ENCODE results near the gene DNAH11. TPM values are rescaled to one million over a fixed set of nuclear protein-coding genes. Genes with fewer than 3 reads are reported as not detected.

The DNAH11 gene
- total RNA-seq, 1 donor from 2014 or later = 0.13 TPM

DNA sequence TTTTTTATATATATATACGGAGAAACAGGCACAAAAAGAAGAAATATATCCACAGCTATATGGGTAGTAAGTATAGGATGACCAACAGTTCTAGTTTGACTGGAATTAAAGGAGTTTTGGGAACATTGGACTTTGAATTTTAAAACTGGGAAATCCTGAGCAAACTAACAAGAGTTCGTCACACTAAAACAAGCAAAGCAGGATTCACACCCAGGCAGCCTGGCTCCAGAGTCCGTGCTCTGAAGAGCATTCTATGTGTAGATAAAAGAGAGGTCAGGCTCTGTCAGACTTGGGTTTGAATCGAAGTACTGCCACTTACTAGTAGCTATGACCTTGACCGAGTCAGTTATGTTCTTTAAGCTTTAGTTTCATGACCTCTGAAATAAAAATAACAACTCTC, 191.0 kb downstream of the DNAH11 start:
- H3K4me1 Mint-ChIP-seq = no peaks in the 10 kb centered on the region

DNA sequence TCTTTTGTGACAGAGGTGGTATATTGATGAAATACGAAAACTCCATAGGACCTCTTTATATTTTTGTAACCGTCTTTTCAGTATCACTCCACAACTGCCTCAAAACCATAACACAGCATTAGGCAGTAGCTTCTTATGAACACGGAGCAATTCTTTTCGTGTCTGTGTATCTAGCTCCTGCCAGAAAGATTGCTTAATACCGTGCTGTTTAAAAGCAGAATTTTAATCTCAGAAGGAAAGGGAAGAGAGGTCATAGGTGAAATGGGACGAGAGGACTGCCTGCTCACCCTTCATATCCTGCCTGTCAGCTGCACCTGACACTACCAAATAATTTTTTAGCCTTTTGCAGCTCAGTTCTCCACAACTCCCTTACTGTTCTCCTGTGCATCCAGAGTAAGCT, 200.7 kb downstream of the DNAH11 start:
- Mint-ChIP-seq H3K4me3 (no peak overlapping the region), H3K4me1 (peaks cover 14% of the 10 kb centered on the region), H3K27me3 (ENCODE audit: insufficient read depth, low read depth) (peaks cover 2% of the 10 kb centered on the region), H3K9me3 (no peaks in the 10 kb centered on the region), H3K27ac (no peak overlapping the region), H3K36me3 (no peaks in the 10 kb centered on the region)
- TF ChIP-seq EZH2phosphoT487 (IDR thresholded peaks at IDR 0.05) = no peak
- TF ChIP-seq EZH2 (IDR thresholded peaks at IDR 0.05) = no peak
- TF ChIP-seq, protein P1, sequence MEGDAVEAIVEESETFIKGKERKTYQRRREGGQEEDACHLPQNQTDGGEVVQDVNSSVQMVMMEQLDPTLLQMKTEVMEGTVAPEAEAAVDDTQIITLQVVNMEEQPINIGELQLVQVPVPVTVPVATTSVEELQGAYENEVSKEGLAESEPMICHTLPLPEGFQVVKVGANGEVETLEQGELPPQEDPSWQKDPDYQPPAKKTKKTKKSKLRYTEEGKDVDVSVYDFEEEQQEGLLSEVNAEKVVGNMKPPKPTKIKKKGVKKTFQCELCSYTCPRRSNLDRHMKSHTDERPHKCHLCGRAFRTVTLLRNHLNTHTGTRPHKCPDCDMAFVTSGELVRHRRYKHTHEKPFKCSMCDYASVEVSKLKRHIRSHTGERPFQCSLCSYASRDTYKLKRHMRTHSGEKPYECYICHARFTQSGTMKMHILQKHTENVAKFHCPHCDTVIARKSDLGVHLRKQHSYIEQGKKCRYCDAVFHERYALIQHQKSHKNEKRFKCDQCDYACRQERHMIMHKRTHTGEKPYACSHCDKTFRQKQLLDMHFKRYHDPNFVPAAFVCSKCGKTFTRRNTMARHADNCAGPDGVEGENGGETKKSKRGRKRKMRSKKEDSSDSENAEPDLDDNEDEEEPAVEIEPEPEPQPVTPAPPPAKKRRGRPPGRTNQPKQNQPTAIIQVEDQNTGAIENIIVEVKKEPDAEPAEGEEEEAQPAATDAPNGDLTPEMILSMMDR (IDR thresholded peaks at IDR 0.05) = no peak
- no peak overlapping the region for H3K27ac ChIP-seq
- H3K36me3 ChIP-seq = no peaks in the 10 kb centered on the region
- no peaks in the 10 kb centered on the region for H4K20me1 ChIP-seq (ENCODE audit: low read depth)
- DNase-seq (ENCODE audit: low spot score) = no peak
- H3K4me2 ChIP-seq = no peak overlapping the region
- no peak overlapping the region for H3K4me3 ChIP-seq
- H2AFZ ChIP-seq (replicated peaks) = no peak overlapping the region
- H3F3A ChIP-seq (ENCODE audit: low read depth) = no peaks in the 10 kb centered on the region
- H3K79me2 ChIP-seq (ENCODE audit: low read depth) = no peaks in the 10 kb centered on the region
- H3K9ac ChIP-seq = no peak overlapping the region
- no peaks in the 10 kb centered on the region for H3K9me3 ChIP-seq (ENCODE audit: low read depth)
- H3K27me3 ChIP-seq = no peaks in the 10 kb centered on the region
- H3K4me1 ChIP-seq = no peaks in the 10 kb centered on the region

More for the DNA sequence above, 191.0 kb downstream of the DNAH11 start:
- no peak overlapping the region for H3K27ac Mint-ChIP-seq
- Histone ChIP-seq H2AFZ (replicated peaks) (no peak overlapping the region), H3K36me3 (no peaks in the 10 kb centered on the region), H3K27me3 (no peaks in the 10 kb centered on the region), H3K9ac (no peak overlapping the region), H3K4me1 (no peaks in the 10 kb centered on the region), H4K20me1 (ENCODE audit: low read depth) (no peaks in the 10 kb centered on the region), H3K9me3 (ENCODE audit: low read depth) (no peaks in the 10 kb centered on the region), H3F3A (ENCODE audit: low read depth) (no peaks in the 10 kb centered on the region), H3K27ac (no peak overlapping the region), H3K79me2 (ENCODE audit: low read depth) (no peaks in the 10 kb centered on the region), H3K4me2 (no peak overlapping the region), H3K4me3 (no peak overlapping the region)
- TF ChIP-seq EZH2 (IDR thresholded peaks at IDR 0.05) (no peak), EZH2phosphoT487 (IDR thresholded peaks at IDR 0.05) (no peak)
- TF ChIP-seq, protein P1 (IDR thresholded peaks at IDR 0.05) = no peak
- peaks cover 3% of the 10 kb centered on the region for H3K9me3 Mint-ChIP-seq
- no peak overlapping the region for H3K4me3 Mint-ChIP-seq
- no peak for DNase-seq (ENCODE audit: low spot score)
- H3K27me3 Mint-ChIP-seq (ENCODE audit: insufficient read depth, low read depth) = peaks cover 2% of the 10 kb centered on the region
- no peaks in the 10 kb centered on the region for H3K36me3 Mint-ChIP-seq

DNA sequence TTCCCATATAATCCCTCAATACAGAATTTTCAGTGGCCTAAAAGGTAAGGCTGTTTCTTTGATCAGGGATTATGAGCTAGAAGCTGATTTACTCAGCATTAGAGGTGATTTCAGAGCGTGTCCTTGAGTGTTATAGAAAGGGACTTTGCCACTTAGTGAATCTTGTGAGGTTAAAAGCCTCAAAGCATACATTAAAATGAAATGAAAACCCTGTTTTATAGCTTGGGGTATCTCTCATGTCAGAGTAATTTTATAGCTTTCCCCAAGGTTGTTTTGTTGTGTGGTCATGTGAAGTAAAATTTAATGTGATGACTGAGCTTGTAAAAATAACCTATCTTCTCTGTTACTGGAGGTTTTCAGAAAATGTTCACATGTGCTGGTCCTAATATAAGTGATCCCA, 204.1 kb downstream of the DNAH11 start:
- no peak for DNase-seq (ENCODE audit: low spot score)
- H3K79me2 ChIP-seq (ENCODE audit: low read depth) = no peaks in the 10 kb centered on the region
- no peaks in the 10 kb centered on the region for H3K36me3 Mint-ChIP-seq
- H3F3A ChIP-seq (ENCODE audit: low read depth) = no peaks in the 10 kb centered on the region
- H3K4me1 Mint-ChIP-seq = peaks cover 21% of the 10 kb centered on the region
- no peaks in the 10 kb centered on the region for H3K9me3 ChIP-seq (ENCODE audit: low read depth)
- no peak overlapping the region for H3K4me2 ChIP-seq
- peaks cover 4% of the 10 kb centered on the region for H3K27me3 Mint-ChIP-seq (ENCODE audit: insufficient read depth, low read depth)
- no peak overlapping the region for H3K4me3 Mint-ChIP-seq
- H3K27me3 ChIP-seq = no peaks in the 10 kb centered on the region
- H3K9me3 Mint-ChIP-seq = no peaks in the 10 kb centered on the region
- H3K4me1 ChIP-seq = no peaks in the 10 kb centered on the region
- H2AFZ ChIP-seq (replicated peaks) = no peak overlapping the region
- no peak overlapping the region for H3K4me3 ChIP-seq
- no peak overlapping the region for H3K9ac ChIP-seq
- no peaks in the 10 kb centered on the region for H4K20me1 ChIP-seq (ENCODE audit: low read depth)
- H3K36me3 ChIP-seq = no peaks in the 10 kb centered on the region
- H3K27ac ChIP-seq = no peak overlapping the region
- TF ChIP-seq EZH2phosphoT487 (IDR thresholded peaks at IDR 0.05) (no peak), EZH2 (IDR thresholded peaks at IDR 0.05) (no peak)
- TF ChIP-seq, protein P1 (IDR thresholded peaks at IDR 0.05) = no peak
- no peak overlapping the region for H3K27ac Mint-ChIP-seq

Data from neural progenitor cell (in vitro differentiated cells).